Prostate gland (tissue), 2 donors: ENCODE results near the gene ZNRF4.

Experiments
- POLR2A ChIP-seq: fragments of 450-650 bp; IDR thresholded peaks from one replicate; pipeline ENCODE4 v1.6.1; 2016; ENCODE audit warnings: antibody characterized with exemption, mild to moderate bottlenecking
- POLR2AphosphoS5 ChIP-seq: sonication (generic); formaldehyde crosslinking; IDR thresholded peaks from one replicate; pipeline ENCODE4 v1.6.1; 2017; ENCODE audit warnings: antibody characterized with exemption
- TF ChIP-seq, protein P1 (sequence below), 4 experiments: fragments of 200-600 bp in 2 of 4; fragments of 450-650 bp in 2 of 4; sonication (generic) in 2 of 4; IDR thresholded peaks; 1 replicate in 3 of 4; 2 replicates in 1 of 4; pipeline ENCODE4 v1.5.1; 2016 to 2019; ENCODE audit warnings: antibody characterized with exemption in 4 of 4, mild to moderate bottlenecking in 2 of 4, moderate library complexity in 2 of 4

DNA sequence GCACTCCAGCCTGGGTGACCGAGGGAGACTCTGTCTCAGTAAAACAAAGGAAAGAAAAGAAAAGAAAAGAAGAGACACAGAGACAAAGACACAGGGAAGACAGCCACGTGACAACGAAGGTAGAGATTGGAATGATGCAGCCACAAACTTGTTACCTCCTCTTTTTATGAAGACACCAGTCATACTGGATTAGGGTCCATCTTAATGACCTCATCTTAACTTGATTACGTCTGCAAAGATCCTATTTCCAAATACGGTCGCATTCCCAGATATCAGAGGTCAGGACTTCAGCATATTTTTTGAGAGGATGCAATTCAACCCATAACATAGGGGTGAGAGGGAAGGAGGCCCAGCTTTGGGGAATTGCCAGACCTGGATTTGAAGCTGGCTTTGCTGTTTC is 4.1 kb downstream of the ZNRF4 start:
- no peak for TF ChIP-seq POLR2A
- TF ChIP-seq, protein P1, sequence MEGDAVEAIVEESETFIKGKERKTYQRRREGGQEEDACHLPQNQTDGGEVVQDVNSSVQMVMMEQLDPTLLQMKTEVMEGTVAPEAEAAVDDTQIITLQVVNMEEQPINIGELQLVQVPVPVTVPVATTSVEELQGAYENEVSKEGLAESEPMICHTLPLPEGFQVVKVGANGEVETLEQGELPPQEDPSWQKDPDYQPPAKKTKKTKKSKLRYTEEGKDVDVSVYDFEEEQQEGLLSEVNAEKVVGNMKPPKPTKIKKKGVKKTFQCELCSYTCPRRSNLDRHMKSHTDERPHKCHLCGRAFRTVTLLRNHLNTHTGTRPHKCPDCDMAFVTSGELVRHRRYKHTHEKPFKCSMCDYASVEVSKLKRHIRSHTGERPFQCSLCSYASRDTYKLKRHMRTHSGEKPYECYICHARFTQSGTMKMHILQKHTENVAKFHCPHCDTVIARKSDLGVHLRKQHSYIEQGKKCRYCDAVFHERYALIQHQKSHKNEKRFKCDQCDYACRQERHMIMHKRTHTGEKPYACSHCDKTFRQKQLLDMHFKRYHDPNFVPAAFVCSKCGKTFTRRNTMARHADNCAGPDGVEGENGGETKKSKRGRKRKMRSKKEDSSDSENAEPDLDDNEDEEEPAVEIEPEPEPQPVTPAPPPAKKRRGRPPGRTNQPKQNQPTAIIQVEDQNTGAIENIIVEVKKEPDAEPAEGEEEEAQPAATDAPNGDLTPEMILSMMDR (IDR thresholded peaks at IDR 0.05) = no peak
- no peak for TF ChIP-seq POLR2AphosphoS5
